ENCODE results near the gene TTC39B.
A peak's percentile ranks its signal among the peaks of the same experiment; 100 is the strongest.

The TTC39B gene

GRCh38 chr9:15136646-15137045 is 170.4 kb downstream of the TTC39B start:
- Histone ChIP-seq H2BK12ac (ENCODE audit: low read length) (no peak overlapping the region), H2BK5ac (ENCODE audit: low read length) (no peak overlapping the region), H3K79me1 (ENCODE audit: low read depth, low read length) (no peaks in the 10 kb centered on the region), H3K14ac (ENCODE audit: low read length) (no peak overlapping the region), H3K18ac (ENCODE audit: low read length) (no peak overlapping the region), H3K4me2 (ENCODE audit: insufficient read depth, low read length, poor library complexity, severe bottlenecking) (no peak overlapping the region), H3K9ac (ENCODE audit: low read depth, low read length, poor library complexity) (no peak overlapping the region), H3K9me3 (replicated peaks in 1 of 2; ENCODE audit: control insufficient read depth in 2 of 2, insufficient read depth in 1 of 2, low read depth in 1 of 2, low read length in 2 of 2) (no peaks in the 10 kb centered on the region), H3K4ac (ENCODE audit: low read length) (no peak overlapping the region), H3K36me3 (replicated peaks in 1 of 2; ENCODE audit: control insufficient read depth in 2 of 2, insufficient read depth in 2 of 2, low read length in 2 of 2) (no peaks in the 10 kb centered on the region), H2BK120ac (ENCODE audit: low read depth, low read length) (no peak overlapping the region), H2AFZ (ENCODE audit: low read length) (peak overlapping the region; percentile 43), H3K27ac (replicated peaks; ENCODE audit: low read length) (no peak overlapping the region), H3K4me1 (ENCODE audit: control insufficient read depth in 2 of 2, insufficient read depth in 1 of 2, low read depth in 1 of 2, low read length in 2 of 2) (peaks cover 0 to 2% of the 10 kb centered on the region in 2 donors), H4K91ac (ENCODE audit: low read depth, low read length, poor library complexity) (no peak overlapping the region), H2AK5ac (ENCODE audit: low read depth, low read length) (no peak overlapping the region), H4K8ac (ENCODE audit: low read depth, low read length) (no peak overlapping the region), H3K4me3 (ENCODE audit: low read length in 2 of 2) (no peak overlapping the region), H3K27me3 (ENCODE audit: control insufficient read depth in 3 of 3, insufficient read depth in 3 of 3, low read depth in 1 of 3, low read length in 3 of 3) (no peaks in the 10 kb centered on the region), H3K23ac (ENCODE audit: low read depth, low read length, poor library complexity) (no peak overlapping the region), H2BK15ac (ENCODE audit: low read length) (no peak overlapping the region)
- no peak for DNase-seq (ENCODE audit: low spot score)
- no CpG with 5 or more reads among the region's 5 CpGs for WGBS, 2 donors (ENCODE audit: extremely low coverage in 2 of 2, insufficient read length in 2 of 2, insufficient replicate concordance in 1 of 2)

GRCh38 chr9:15135164-15135792 is 171.7 kb downstream of the TTC39B start:
- Histone ChIP-seq H3K36me3 (replicated peaks in 1 of 2; ENCODE audit: control insufficient read depth in 2 of 2, insufficient read depth in 2 of 2, low read length in 2 of 2) (no peaks in the 10 kb centered on the region), H3K14ac (ENCODE audit: low read length) (no peak overlapping the region), H3K23ac (ENCODE audit: low read depth, low read length, poor library complexity) (no peak overlapping the region), H3K4me1 (ENCODE audit: control insufficient read depth in 2 of 2, insufficient read depth in 1 of 2, low read depth in 1 of 2, low read length in 2 of 2) (peaks cover 0 to 2% of the 10 kb centered on the region in 2 donors), H3K18ac (ENCODE audit: low read length) (peak overlapping the region; percentile 79), H2BK5ac (ENCODE audit: low read length) (no peak overlapping the region), H2BK12ac (ENCODE audit: low read length) (no peak overlapping the region), H2AK5ac (ENCODE audit: low read depth, low read length) (no peak overlapping the region), H2BK15ac (ENCODE audit: low read length) (no peak overlapping the region), H4K8ac (ENCODE audit: low read depth, low read length) (no peak overlapping the region), H3K27ac (replicated peaks; ENCODE audit: low read length) (no peak overlapping the region), H3K27me3 (ENCODE audit: control insufficient read depth in 3 of 3, insufficient read depth in 3 of 3, low read depth in 1 of 3, low read length in 3 of 3) (no peaks in the 10 kb centered on the region), H4K91ac (ENCODE audit: low read depth, low read length, poor library complexity) (no peak overlapping the region), H3K4me3 (ENCODE audit: low read length in 2 of 2) (peak overlapping the region in 1 of 2 donors; percentile 10), H3K79me1 (ENCODE audit: low read depth, low read length) (no peaks in the 10 kb centered on the region), H3K4ac (ENCODE audit: low read length) (no peak overlapping the region), H2BK120ac (ENCODE audit: low read depth, low read length) (no peak overlapping the region), H2AFZ (ENCODE audit: low read length) (peak overlapping the region; percentile 90), H3K9me3 (replicated peaks in 1 of 2; ENCODE audit: control insufficient read depth in 2 of 2, insufficient read depth in 1 of 2, low read depth in 1 of 2, low read length in 2 of 2) (no peaks in the 10 kb centered on the region), H3K4me2 (ENCODE audit: insufficient read depth, low read length, poor library complexity, severe bottlenecking) (no peak overlapping the region), H3K9ac (ENCODE audit: low read depth, low read length, poor library complexity) (no peak overlapping the region)
- no CpG with 5 or more reads among the region's 18 CpGs for WGBS, 2 donors (ENCODE audit: extremely low coverage in 2 of 2, insufficient read length in 2 of 2, insufficient replicate concordance in 1 of 2)
- DNase-seq (ENCODE audit: low spot score), result peak; percentile 82

- Histone ChIP-seq H3K14ac (ENCODE audit: low read length) (no peak overlapping the region), H3K36me3 (replicated peaks in 1 of 2; ENCODE audit: control insufficient read depth in 2 of 2, insufficient read depth in 2 of 2, low read length in 2 of 2) (no peaks in the 10 kb centered on the region), H4K8ac (ENCODE audit: low read depth, low read length) (no peak overlapping the region), H3K18ac (ENCODE audit: low read length) (no peak overlapping the region), H3K4me2 (ENCODE audit: insufficient read depth, low read length, poor library complexity, severe bottlenecking) (no peak overlapping the region), H2BK120ac (ENCODE audit: low read depth, low read length) (no peak overlapping the region), H3K27ac (replicated peaks; ENCODE audit: low read length) (no peak overlapping the region), H3K23ac (ENCODE audit: low read depth, low read length, poor library complexity) (no peak overlapping the region), H3K9ac (ENCODE audit: low read depth, low read length, poor library complexity) (no peak overlapping the region), H3K4ac (ENCODE audit: low read length) (no peak overlapping the region), H3K4me3 (ENCODE audit: low read length in 2 of 2) (no peak overlapping the region), H2BK12ac (ENCODE audit: low read length) (no peak overlapping the region), H3K27me3 (ENCODE audit: control insufficient read depth in 3 of 3, insufficient read depth in 3 of 3, low read depth in 1 of 3, low read length in 3 of 3) (no peaks in the 10 kb centered on the region), H2AFZ (ENCODE audit: low read length) (no peak overlapping the region), H2AK5ac (ENCODE audit: low read depth, low read length) (no peak overlapping the region), H4K91ac (ENCODE audit: low read depth, low read length, poor library complexity) (no peak overlapping the region), H2BK5ac (ENCODE audit: low read length) (no peak overlapping the region), H3K9me3 (replicated peaks in 1 of 2; ENCODE audit: control insufficient read depth in 2 of 2, insufficient read depth in 1 of 2, low read depth in 1 of 2, low read length in 2 of 2) (no peaks in the 10 kb centered on the region), H3K79me1 (ENCODE audit: low read depth, low read length) (no peaks in the 10 kb centered on the region), H2BK15ac (ENCODE audit: low read length) (no peak overlapping the region), H3K4me1 (ENCODE audit: control insufficient read depth in 2 of 2, insufficient read depth in 1 of 2, low read depth in 1 of 2, low read length in 2 of 2) (peaks cover 0 to 2% of the 10 kb centered on the region in 2 donors)
- no CpG with 5 or more reads among the region's 3 CpGs for WGBS, 2 donors (ENCODE audit: extremely low coverage in 2 of 2, insufficient read length in 2 of 2, insufficient replicate concordance in 1 of 2)
- DNase-seq (ENCODE audit: low spot score), result no peak
Observed at GRCh38 chr9:15133488-15133887, 173.5 kb downstream of the TTC39B start.

- Histone ChIP-seq H2BK120ac (ENCODE audit: low read depth, low read length) (no peak overlapping the region), H4K8ac (ENCODE audit: low read depth, low read length) (no peak overlapping the region), H2AK5ac (ENCODE audit: low read depth, low read length) (no peak overlapping the region), H3K4ac (ENCODE audit: low read length) (no peak overlapping the region), H3K4me3 (ENCODE audit: low read length in 2 of 2) (no peak overlapping the region), H3K4me2 (ENCODE audit: insufficient read depth, low read length, poor library complexity, severe bottlenecking) (no peak overlapping the region), H2BK12ac (ENCODE audit: low read length) (no peak overlapping the region), H3K36me3 (replicated peaks in 1 of 2; ENCODE audit: control insufficient read depth in 2 of 2, insufficient read depth in 2 of 2, low read length in 2 of 2) (no peaks in the 10 kb centered on the region), H3K18ac (ENCODE audit: low read length) (no peak overlapping the region), H3K4me1 (ENCODE audit: control insufficient read depth in 2 of 2, insufficient read depth in 1 of 2, low read depth in 1 of 2, low read length in 2 of 2) (peaks cover 0 to 2% of the 10 kb centered on the region in 2 donors), H3K27ac (replicated peaks; ENCODE audit: low read length) (no peak overlapping the region), H4K91ac (ENCODE audit: low read depth, low read length, poor library complexity) (no peak overlapping the region), H2BK5ac (ENCODE audit: low read length) (no peak overlapping the region), H2AFZ (ENCODE audit: low read length) (no peak overlapping the region), H3K79me1 (ENCODE audit: low read depth, low read length) (no peaks in the 10 kb centered on the region), H3K9ac (ENCODE audit: low read depth, low read length, poor library complexity) (no peak overlapping the region), H3K27me3 (ENCODE audit: control insufficient read depth in 3 of 3, insufficient read depth in 3 of 3, low read depth in 1 of 3, low read length in 3 of 3) (peaks cover 0 to 2% (median 0%) of the 10 kb centered on the region in 3 experiments), H3K9me3 (replicated peaks in 1 of 2; ENCODE audit: control insufficient read depth in 2 of 2, insufficient read depth in 1 of 2, low read depth in 1 of 2, low read length in 2 of 2) (no peaks in the 10 kb centered on the region), H3K14ac (ENCODE audit: low read length) (no peak overlapping the region), H3K23ac (ENCODE audit: low read depth, low read length, poor library complexity) (no peak overlapping the region), H2BK15ac (ENCODE audit: low read length) (no peak overlapping the region)
- no peak for DNase-seq (ENCODE audit: low spot score)
- WGBS, 2 donors (ENCODE audit: extremely low coverage in 2 of 2, insufficient read length in 2 of 2, insufficient replicate concordance in 1 of 2), result no CpG with 5 or more reads among the region's 5 CpGs
Observed at GRCh38 chr9:15132091-15132490, 174.9 kb downstream of the TTC39B start.

All from neuronal stem cell (in vitro differentiated cells).